ENCODE measurements around the gene TRAPPC12. TPM values are rescaled to one million over a fixed set of nuclear protein-coding genes. Genes with fewer than 3 reads are reported as not detected.

TRAPPC12 gene
- total RNA-seq, 1 experiment from 2014 or later: 72.8 TPM

DNA sequence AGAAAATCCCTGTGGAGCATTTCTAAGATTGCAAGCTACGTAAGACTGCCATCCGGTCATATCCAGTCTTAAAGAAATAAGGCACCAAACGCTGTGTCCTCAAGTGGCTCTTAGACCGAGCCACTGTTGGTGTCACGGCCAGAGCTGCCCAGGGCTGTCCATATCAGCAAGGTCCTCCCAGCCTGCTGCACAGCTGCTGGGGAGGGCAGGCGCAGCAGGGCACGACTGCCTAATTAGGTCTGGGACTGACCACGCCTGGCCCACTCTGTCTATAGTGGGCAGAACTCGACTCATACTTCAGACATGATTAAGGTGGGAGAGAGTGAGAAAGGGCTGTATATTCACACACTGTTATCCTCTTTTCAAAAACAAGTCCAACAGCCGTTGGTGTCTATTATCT, 41.2 kb upstream of the TRAPPC12 start (continued):
- TF ChIP-seq, protein P1, sequence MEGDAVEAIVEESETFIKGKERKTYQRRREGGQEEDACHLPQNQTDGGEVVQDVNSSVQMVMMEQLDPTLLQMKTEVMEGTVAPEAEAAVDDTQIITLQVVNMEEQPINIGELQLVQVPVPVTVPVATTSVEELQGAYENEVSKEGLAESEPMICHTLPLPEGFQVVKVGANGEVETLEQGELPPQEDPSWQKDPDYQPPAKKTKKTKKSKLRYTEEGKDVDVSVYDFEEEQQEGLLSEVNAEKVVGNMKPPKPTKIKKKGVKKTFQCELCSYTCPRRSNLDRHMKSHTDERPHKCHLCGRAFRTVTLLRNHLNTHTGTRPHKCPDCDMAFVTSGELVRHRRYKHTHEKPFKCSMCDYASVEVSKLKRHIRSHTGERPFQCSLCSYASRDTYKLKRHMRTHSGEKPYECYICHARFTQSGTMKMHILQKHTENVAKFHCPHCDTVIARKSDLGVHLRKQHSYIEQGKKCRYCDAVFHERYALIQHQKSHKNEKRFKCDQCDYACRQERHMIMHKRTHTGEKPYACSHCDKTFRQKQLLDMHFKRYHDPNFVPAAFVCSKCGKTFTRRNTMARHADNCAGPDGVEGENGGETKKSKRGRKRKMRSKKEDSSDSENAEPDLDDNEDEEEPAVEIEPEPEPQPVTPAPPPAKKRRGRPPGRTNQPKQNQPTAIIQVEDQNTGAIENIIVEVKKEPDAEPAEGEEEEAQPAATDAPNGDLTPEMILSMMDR (IDR thresholded peaks at IDR 0.05): no peak
- TF ChIP-seq SOX15 (CRISPR knock-in tag; IDR thresholded peaks at IDR 0.05): no peak

DNA sequence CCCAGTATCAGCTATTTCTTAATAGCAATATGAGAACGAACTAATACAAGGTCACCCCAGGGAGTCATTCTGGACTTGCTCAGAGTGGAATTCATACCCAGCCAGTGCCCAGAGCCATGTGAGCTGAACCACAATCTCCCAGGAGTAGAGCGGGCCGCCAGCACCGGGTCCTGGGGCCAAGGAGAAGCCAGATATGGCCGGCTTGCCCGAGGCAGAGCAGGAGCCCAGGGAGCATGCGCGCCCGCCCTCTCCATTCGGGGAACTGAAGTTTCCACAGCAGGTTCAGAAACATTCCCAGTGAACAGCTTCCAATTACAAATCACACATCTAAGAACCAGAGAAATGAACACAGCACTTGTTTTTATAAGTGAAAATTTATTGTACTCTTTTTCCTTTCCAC, 39.4 kb upstream of the TRAPPC12 start:
- CTCF ChIA-PET: no interaction called here
- POLR2A ChIA-PET: no interaction called here
- Mint-ChIP-seq H3K27me3 (ENCODE audit: low read depth) (no peaks in the 10 kb centered on the region), H3K36me3 (peaks cover 12% of the 10 kb centered on the region), H3K4me1 (no peaks in the 10 kb centered on the region), H3K4me3 (no peak overlapping the region), H3K9me3 (peaks cover 8% of the 10 kb centered on the region), H3K27ac (no peak overlapping the region)
- TF ChIP-seq ELF4 (CRISPR knock-in tag; IDR thresholded peaks at IDR 0.05; ENCODE audit: low read depth): no peak
- no peak for TF ChIP-seq SOX15 (CRISPR knock-in tag; IDR thresholded peaks at IDR 0.05)
- no peak for TF ChIP-seq NFYB (CRISPR knock-in tag; conservative IDR thresholded peaks at IDR 0.05; ENCODE audit: low read depth)
- no peak for TF ChIP-seq ZNF396 (CRISPR knock-in tag; IDR thresholded peaks at IDR 0.05; ENCODE audit: borderline replicate concordance)
- no peak for TF ChIP-seq ZNF416 (CRISPR knock-in tag; IDR thresholded peaks at IDR 0.05)
- no peak for ATAC-seq
- no peak for DNase-seq (ENCODE audit: low spot score)

DNA sequence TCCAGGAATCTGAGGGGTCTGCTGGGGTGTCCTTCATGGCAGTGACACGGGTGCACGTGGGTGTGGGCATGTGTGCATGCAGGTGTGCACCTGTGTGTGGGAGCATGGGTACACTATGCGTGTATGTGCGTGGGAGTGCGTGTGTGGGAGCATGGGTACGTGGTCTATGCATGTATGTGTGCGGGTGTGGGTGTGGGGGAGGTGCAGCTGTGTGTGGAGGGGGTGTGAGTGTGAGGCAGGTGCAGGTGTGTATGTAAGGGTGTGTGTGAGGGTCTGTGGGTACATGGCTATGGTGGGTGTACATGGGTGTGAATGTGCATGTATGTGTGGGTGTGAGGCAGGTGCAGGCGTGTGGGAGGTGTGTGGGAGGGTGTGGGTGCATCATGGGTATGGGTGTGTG, 38.2 kb upstream of the TRAPPC12 start:
- peaks cover 6% of the 10 kb centered on the region for H3K36me3 Mint-ChIP-seq
- ChIA-PET CTCF (no interaction called here), POLR2A (no interaction called here)
- H3K27me3 Mint-ChIP-seq (ENCODE audit: low read depth): no peaks in the 10 kb centered on the region
- TF ChIP-seq, protein P2, sequence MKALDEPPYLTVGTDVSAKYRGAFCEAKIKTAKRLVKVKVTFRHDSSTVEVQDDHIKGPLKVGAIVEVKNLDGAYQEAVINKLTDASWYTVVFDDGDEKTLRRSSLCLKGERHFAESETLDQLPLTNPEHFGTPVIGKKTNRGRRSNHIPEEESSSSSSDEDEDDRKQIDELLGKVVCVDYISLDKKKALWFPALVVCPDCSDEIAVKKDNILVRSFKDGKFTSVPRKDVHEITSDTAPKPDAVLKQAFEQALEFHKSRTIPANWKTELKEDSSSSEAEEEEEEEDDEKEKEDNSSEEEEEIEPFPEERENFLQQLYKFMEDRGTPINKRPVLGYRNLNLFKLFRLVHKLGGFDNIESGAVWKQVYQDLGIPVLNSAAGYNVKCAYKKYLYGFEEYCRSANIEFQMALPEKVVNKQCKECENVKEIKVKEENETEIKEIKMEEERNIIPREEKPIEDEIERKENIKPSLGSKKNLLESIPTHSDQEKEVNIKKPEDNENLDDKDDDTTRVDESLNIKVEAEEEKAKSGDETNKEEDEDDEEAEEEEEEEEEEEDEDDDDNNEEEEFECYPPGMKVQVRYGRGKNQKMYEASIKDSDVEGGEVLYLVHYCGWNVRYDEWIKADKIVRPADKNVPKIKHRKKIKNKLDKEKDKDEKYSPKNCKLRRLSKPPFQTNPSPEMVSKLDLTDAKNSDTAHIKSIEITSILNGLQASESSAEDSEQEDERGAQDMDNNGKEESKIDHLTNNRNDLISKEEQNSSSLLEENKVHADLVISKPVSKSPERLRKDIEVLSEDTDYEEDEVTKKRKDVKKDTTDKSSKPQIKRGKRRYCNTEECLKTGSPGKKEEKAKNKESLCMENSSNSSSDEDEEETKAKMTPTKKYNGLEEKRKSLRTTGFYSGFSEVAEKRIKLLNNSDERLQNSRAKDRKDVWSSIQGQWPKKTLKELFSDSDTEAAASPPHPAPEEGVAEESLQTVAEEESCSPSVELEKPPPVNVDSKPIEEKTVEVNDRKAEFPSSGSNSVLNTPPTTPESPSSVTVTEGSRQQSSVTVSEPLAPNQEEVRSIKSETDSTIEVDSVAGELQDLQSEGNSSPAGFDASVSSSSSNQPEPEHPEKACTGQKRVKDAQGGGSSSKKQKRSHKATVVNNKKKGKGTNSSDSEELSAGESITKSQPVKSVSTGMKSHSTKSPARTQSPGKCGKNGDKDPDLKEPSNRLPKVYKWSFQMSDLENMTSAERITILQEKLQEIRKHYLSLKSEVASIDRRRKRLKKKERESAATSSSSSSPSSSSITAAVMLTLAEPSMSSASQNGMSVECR (CRISPR knock-in tag; IDR thresholded peaks at IDR 0.05; ENCODE audit: borderline replicate concordance): no peak
- TF ChIP-seq ZNF232 (CRISPR knock-in tag; IDR thresholded peaks at IDR 0.05) (no peak), FOXK1 (CRISPR knock-in tag; IDR thresholded peaks at IDR 0.05) (no peak), NFE2L1 (CRISPR knock-in tag; IDR thresholded peaks at IDR 0.05) (no peak), IRF2 (CRISPR knock-in tag; IDR thresholded peaks at IDR 0.05; ENCODE audit: borderline replicate concordance, low read depth) (no peak)
- TF ChIP-seq, protein P3, sequence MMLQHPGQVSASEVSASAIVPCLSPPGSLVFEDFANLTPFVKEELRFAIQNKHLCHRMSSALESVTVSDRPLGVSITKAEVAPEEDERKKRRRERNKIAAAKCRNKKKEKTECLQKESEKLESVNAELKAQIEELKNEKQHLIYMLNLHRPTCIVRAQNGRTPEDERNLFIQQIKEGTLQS (CRISPR knock-in tag; conservative IDR thresholded peaks at IDR 0.05): no peak
- TF ChIP-seq, protein P4, sequence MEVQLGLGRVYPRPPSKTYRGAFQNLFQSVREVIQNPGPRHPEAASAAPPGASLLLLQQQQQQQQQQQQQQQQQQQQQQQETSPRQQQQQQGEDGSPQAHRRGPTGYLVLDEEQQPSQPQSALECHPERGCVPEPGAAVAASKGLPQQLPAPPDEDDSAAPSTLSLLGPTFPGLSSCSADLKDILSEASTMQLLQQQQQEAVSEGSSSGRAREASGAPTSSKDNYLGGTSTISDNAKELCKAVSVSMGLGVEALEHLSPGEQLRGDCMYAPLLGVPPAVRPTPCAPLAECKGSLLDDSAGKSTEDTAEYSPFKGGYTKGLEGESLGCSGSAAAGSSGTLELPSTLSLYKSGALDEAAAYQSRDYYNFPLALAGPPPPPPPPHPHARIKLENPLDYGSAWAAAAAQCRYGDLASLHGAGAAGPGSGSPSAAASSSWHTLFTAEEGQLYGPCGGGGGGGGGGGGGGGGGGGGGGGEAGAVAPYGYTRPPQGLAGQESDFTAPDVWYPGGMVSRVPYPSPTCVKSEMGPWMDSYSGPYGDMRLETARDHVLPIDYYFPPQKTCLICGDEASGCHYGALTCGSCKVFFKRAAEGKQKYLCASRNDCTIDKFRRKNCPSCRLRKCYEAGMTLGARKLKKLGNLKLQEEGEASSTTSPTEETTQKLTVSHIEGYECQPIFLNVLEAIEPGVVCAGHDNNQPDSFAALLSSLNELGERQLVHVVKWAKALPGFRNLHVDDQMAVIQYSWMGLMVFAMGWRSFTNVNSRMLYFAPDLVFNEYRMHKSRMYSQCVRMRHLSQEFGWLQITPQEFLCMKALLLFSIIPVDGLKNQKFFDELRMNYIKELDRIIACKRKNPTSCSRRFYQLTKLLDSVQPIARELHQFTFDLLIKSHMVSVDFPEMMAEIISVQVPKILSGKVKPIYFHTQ (CRISPR knock-in tag; IDR thresholded peaks at IDR 0.05): no peak
- H3K27ac Mint-ChIP-seq: no peak overlapping the region
- ATAC-seq (no peak), DNase-seq (ENCODE audit: low spot score) (no peak)
- peaks cover 3% of the 10 kb centered on the region; the same call in 1 of the 2 replicates for H3K9me3 Mint-ChIP-seq
- H3K4me3 Mint-ChIP-seq: no peak overlapping the region
- no peaks in the 10 kb centered on the region for H3K4me1 Mint-ChIP-seq
